Suprapubic skin (tissue), 4 donors: ENCODE measurements around the gene KRT9. TPM values are rescaled to one million over a fixed set of nuclear protein-coding genes. Genes with fewer than 3 reads are reported as not detected.

Experiments
- DNase-seq, 2 donors: peaks; one replicate each; pipeline ENCODE4 v3.0.0-alpha.2; 2019; ENCODE audit warnings: low spot score in 2 of 2
- H3K27ac ChIP-seq: fragments of 200-600 bp; sonication (generic); one replicate; pipeline ENCODE4 v1.5.1; 2019
- H3K27me3 ChIP-seq: fragments of 200-600 bp; sonication (generic); one replicate; pipeline ENCODE4 v1.5.1; 2019
- H3K36me3 ChIP-seq: fragments of 200-600 bp; sonication (generic); one replicate; pipeline ENCODE4 v1.5.1; 2019
- H3K4me1 ChIP-seq: fragments of 200-600 bp; sonication (generic); one replicate; pipeline ENCODE4 v1.5.1; 2019
- H3K4me3 ChIP-seq: fragments of 200-600 bp; sonication (generic); one replicate; pipeline ENCODE4 v1.5.1; 2019; ENCODE audit warnings: mild to moderate bottlenecking
- H3K9me3 ChIP-seq: fragments of 200-600 bp; sonication (generic); one replicate; pipeline ENCODE4 v1.5.1; 2019
- EP300 ChIP-seq: sonication (generic); formaldehyde crosslinking; IDR thresholded peaks from one replicate; pipeline ENCODE4 v1.6.1; 2017; ENCODE audit warnings: antibody characterized with exemption
- POLR2A ChIP-seq, 2 donors: fragments of 450-650 bp; IDR thresholded peaks; one replicate each; pipeline ENCODE4 v1.6.1; 2017; ENCODE audit warnings: antibody characterized with exemption in 2 of 2, mild to moderate bottlenecking in 2 of 2, moderate library complexity in 2 of 2
- POLR2AphosphoS5 ChIP-seq, 3 donors: sonication (generic); formaldehyde crosslinking; IDR thresholded peaks; one replicate each; pipeline ENCODE4 v1.6.1; 2017; ENCODE audit warnings: antibody characterized with exemption in 3 of 3
- WGBS: methylation state at CpG from one replicate; pipeline ENCODE4 v1.1.5; 2018; 5-methylcytosine and 5-hydroxymethylcytosine counted together
- total RNA-seq, 4 donors: library from RNA; depleted of rRNA; stranded (reverse); fragments of >200 nt; gene quantifications; one replicate each; pipeline ENCODE4 v1.1.0, GENCODE V29; 2016
- TF ChIP-seq, protein P1 (sequence below), 2 donors: fragments of 200-600 bp in 1 of 2; fragments of 450-650 bp in 1 of 2; sonication (generic) in 1 of 2; IDR thresholded peaks; one replicate each; pipeline ENCODE4 v1.5.1; 2016 to 2019; ENCODE audit warnings: antibody characterized with exemption in 2 of 2, mild to moderate bottlenecking in 1 of 2, moderate library complexity in 1 of 2

The KRT9 gene
- total RNA-seq, 4 donors from 2014 or later, result 0.68 to 1.6 (median 0.82) TPM

GRCh38 chr17:41592601-41593305 is 20.9 kb upstream of the KRT9 start:
- H3K4me3 ChIP-seq, result no peak overlapping the region
- H3K4me1 ChIP-seq, result peaks cover 26% of the 10 kb centered on the region
- TF ChIP-seq EP300 (no peak), POLR2AphosphoS5 (IDR thresholded peaks at IDR 0.05) (no peak)
- TF ChIP-seq, protein P1, sequence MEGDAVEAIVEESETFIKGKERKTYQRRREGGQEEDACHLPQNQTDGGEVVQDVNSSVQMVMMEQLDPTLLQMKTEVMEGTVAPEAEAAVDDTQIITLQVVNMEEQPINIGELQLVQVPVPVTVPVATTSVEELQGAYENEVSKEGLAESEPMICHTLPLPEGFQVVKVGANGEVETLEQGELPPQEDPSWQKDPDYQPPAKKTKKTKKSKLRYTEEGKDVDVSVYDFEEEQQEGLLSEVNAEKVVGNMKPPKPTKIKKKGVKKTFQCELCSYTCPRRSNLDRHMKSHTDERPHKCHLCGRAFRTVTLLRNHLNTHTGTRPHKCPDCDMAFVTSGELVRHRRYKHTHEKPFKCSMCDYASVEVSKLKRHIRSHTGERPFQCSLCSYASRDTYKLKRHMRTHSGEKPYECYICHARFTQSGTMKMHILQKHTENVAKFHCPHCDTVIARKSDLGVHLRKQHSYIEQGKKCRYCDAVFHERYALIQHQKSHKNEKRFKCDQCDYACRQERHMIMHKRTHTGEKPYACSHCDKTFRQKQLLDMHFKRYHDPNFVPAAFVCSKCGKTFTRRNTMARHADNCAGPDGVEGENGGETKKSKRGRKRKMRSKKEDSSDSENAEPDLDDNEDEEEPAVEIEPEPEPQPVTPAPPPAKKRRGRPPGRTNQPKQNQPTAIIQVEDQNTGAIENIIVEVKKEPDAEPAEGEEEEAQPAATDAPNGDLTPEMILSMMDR (IDR thresholded peaks at IDR 0.05), result no peak
- H3K9me3 ChIP-seq, result no peaks in the 10 kb centered on the region
- DNase-seq, result no peak
- no peak overlapping the region for H3K27ac ChIP-seq
- no peaks in the 10 kb centered on the region for H3K36me3 ChIP-seq
- H3K27me3 ChIP-seq, result peaks cover 12% of the 10 kb centered on the region
- WGBS, result 90% methylated on average over 8 of the region's 12 CpGs

- H3K4me3 ChIP-seq, result no peak overlapping the region
- no peak overlapping the region for H3K27ac ChIP-seq
- peaks cover 5% of the 10 kb centered on the region for H3K27me3 ChIP-seq
- H3K36me3 ChIP-seq, result no peaks in the 10 kb centered on the region
- no peak for DNase-seq
- WGBS, result 60% methylated on average over 3 of the region's 3 CpGs
- TF ChIP-seq POLR2A (IDR thresholded peaks at IDR 0.05) (no peak), EP300 (no peak), POLR2AphosphoS5 (IDR thresholded peaks at IDR 0.05) (no peak)
- TF ChIP-seq, protein P1 (IDR thresholded peaks at IDR 0.05), result no peak
- H3K9me3 ChIP-seq, result no peaks in the 10 kb centered on the region
- peaks cover 37% of the 10 kb centered on the region for H3K4me1 ChIP-seq
Measured at GRCh38 chr17:41589301-41589700, 17.4 kb upstream of the KRT9 start.

GRCh38 chr17:41588126-41588810 is 16.4 kb upstream of the KRT9 start:
- H3K9me3 ChIP-seq, result no peaks in the 10 kb centered on the region
- TF ChIP-seq POLR2A (IDR thresholded peaks at IDR 0.05), result no peak
- no peak for TF ChIP-seq POLR2AphosphoS5 (IDR thresholded peaks at IDR 0.05)
- TF ChIP-seq, protein P1 (IDR thresholded peaks at IDR 0.05), result no peak
- TF ChIP-seq EP300, result no peak
- DNase-seq, result no peak
- WGBS, result 44% methylated on average over 4 of the region's 8 CpGs
- no peaks in the 10 kb centered on the region for H3K36me3 ChIP-seq
- peak overlapping the region; percentile 71 for H3K27ac ChIP-seq
- peaks cover 34% of the 10 kb centered on the region for H3K4me1 ChIP-seq
- peaks cover 2% of the 10 kb centered on the region for H3K27me3 ChIP-seq
- peak overlapping the region; percentile 18 for H3K4me3 ChIP-seq

DNA sequence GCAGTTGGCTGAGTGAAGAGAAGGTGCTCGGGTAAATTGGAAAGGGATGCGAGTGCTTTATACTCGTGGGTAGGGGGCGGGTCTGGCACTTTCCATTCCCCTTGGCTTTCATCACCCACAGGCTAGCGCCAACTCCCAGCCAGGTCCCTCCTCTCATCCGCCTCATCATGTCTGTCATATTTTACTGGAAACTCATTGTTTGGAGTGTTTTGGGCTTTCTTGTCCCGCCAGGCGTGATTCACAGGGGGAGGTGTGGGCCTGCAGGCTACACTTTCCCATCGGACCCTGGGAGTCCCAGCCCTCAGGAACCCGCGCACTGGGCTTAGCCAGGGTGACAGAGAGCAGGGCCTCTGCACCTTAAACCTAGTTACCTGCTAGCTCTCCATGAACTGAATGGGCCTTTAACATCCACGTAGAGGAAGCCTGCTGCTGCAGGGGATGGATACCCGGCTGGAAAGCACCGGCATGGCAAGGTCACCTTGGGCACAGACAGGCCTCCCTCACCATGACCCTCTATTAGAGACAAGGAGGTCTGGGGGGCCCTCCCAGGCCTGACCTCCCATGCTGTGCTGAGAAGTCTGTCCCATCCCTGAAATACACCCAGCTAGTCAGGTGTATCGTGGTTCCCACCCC is 15.1 kb upstream of the KRT9 start, which contains the start of gene KRT14:
KRT14 (minus strand) TSS at position 33 of the 633 bp plus-strand sequence. CDS start 61 bp downstream, outside the sequence.
- WGBS, result 51% methylated on average over 12 of the region's 15 CpGs
- Histone ChIP-seq H3K36me3 (no peaks in the 10 kb centered on the region), H3K27ac (peak within 1 kb of the TSS; percentile 84), H3K9me3 (no peaks in the 10 kb centered on the region), H3K4me1 (peaks cover 26% of the 10 kb centered on the region), H3K27me3 (no peaks in the 10 kb centered on the region), H3K4me3 (peak within 1 kb of the TSS; percentile 49)
- TF ChIP-seq POLR2AphosphoS5 (IDR thresholded peaks at IDR 0.05) (no peak), POLR2A (IDR thresholded peaks at IDR 0.05) (no peak), EP300 (no peak)
- TF ChIP-seq, protein P1 (IDR thresholded peaks at IDR 0.05), result no peak
- no peak for DNase-seq
